ENCODE data around the gene RIMS3. TPM values are rescaled to one million over a fixed set of nuclear protein-coding genes. Genes with fewer than 3 reads are reported as not detected.
A peak's percentile ranks its signal among the peaks of the same experiment; 100 is the strongest.

The RIMS3 gene
- total RNA-seq, 4 donors from 2014 or later, result 2.5 to 6.6 (median 5.4) TPM

GRCh38 chr1:40627987-40628902, 37.2 kb downstream of the RIMS3 start:
- Histone ChIP-seq H3K4me1 (peaks cover 0 to 26% (median 0%) of the 10 kb centered on the region in 4 donors), H3K9me3 (no peaks in the 10 kb centered on the region), H3K27me3 (no peaks in the 10 kb centered on the region), H3K36me3 (no peaks in the 10 kb centered on the region), H3K27ac (peak overlapping the region in 2 of 4 donors; percentile 41 to 74), H3K4me3 (no peak overlapping the region)
- TF ChIP-seq POLR2A (IDR thresholded peaks at IDR 0.05) (no peak), CTCF (IDR thresholded peaks at IDR 0.05) (no peak)
- DNase-seq, result peak in 1 of 3 donors; percentile 52

GRCh38 chr1:40626383-40626770, 39.1 kb downstream of the RIMS3 start:
- peaks cover 0 to 26% (median 0%) of the 10 kb centered on the region in 4 donors for H3K4me1 ChIP-seq

GRCh38 chr1:40625476-40626382, 39.8 kb downstream of the RIMS3 start:
- Histone ChIP-seq H3K4me1 (peaks cover 0 to 25% (median 0%) of the 10 kb centered on the region in 4 donors), H3K4me3 (no peak overlapping the region), H3K27ac (no peak overlapping the region), H3K27me3 (no peaks in the 10 kb centered on the region), H3K36me3 (no peaks in the 10 kb centered on the region), H3K9me3 (no peaks in the 10 kb centered on the region)
- TF ChIP-seq POLR2A (IDR thresholded peaks at IDR 0.05), result no peak
- TF ChIP-seq CTCF (IDR thresholded peaks at IDR 0.05), result no peak
- DNase-seq, result peak in 2 of 3 donors; percentile 30 to 36

More at GRCh38 chr1:40626383-40626770, 39.1 kb downstream of the RIMS3 start:
- Histone ChIP-seq H3K9me3 (no peaks in the 10 kb centered on the region), H3K4me3 (no peak overlapping the region), H3K27me3 (no peaks in the 10 kb centered on the region), H3K36me3 (no peaks in the 10 kb centered on the region), H3K27ac (no peak overlapping the region)
- no peak for TF ChIP-seq CTCF (IDR thresholded peaks at IDR 0.05)
- no peak for TF ChIP-seq POLR2A (IDR thresholded peaks at IDR 0.05)
- DNase-seq, result peak in 2 of 3 donors; percentile 38

GRCh38 chr1:40625076-40625475, 40.4 kb downstream of the RIMS3 start:
- Histone ChIP-seq H3K4me1 (peaks cover 0 to 18% (median 0%) of the 10 kb centered on the region in 4 donors), H3K4me3 (no peak overlapping the region), H3K27me3 (no peaks in the 10 kb centered on the region), H3K27ac (no peak overlapping the region), H3K36me3 (no peaks in the 10 kb centered on the region), H3K9me3 (no peaks in the 10 kb centered on the region)
- TF ChIP-seq CTCF (IDR thresholded peaks at IDR 0.05), result peak in 3 of 6 experiments; percentile 52 to 54 (median 54)
- TF ChIP-seq POLR2A (IDR thresholded peaks at IDR 0.05), result no peak
- DNase-seq, result peak in 2 of 3 donors; percentile 59 to 62

GRCh38 chr1:40622936-40623629, 42.4 kb downstream of the RIMS3 start:
- peak; percentile 7 to 23 (median 10) for DNase-seq
- Histone ChIP-seq H3K9me3 (no peaks in the 10 kb centered on the region), H3K4me3 (no peak overlapping the region), H3K27me3 (no peaks in the 10 kb centered on the region), H3K36me3 (no peaks in the 10 kb centered on the region), H3K27ac (no peak overlapping the region), H3K4me1 (peaks cover 0 to 5% (median 0%) of the 10 kb centered on the region in 4 donors)
- TF ChIP-seq CTCF (IDR thresholded peaks at IDR 0.05) (no peak), POLR2A (IDR thresholded peaks at IDR 0.05) (no peak)

All from Peyer's patch (tissue), 4 donors.